AG10803 (cell line): ENCODE measurements around the gene DMD.

Experiments used
- DNase-seq: peaks from one replicate; pipeline ENCODE4 v3.0.0; 2010; ENCODE audit warnings: low read depth
- H3K4me3 ChIP-seq: 2 replicates; pipeline ENCODE4 v1.5.1; 2011; ENCODE audit warnings: mild to moderate bottlenecking, low read length, control low read depth
- TF ChIP-seq, protein P1 (sequence below): conservative IDR thresholded peaks from 2 replicates; pipeline ENCODE4 v1.5.1; 2011; ENCODE audit warnings: mild to moderate bottlenecking, low read length, control low read depth, inconsistent platforms

The DMD gene

GRCh38 chrX:32026772-32027171 is 1184.6 kb downstream of the DMD start:
- no peak for DNase-seq
- H3K4me3 ChIP-seq, result no peak overlapping the region
- TF ChIP-seq, protein P1, sequence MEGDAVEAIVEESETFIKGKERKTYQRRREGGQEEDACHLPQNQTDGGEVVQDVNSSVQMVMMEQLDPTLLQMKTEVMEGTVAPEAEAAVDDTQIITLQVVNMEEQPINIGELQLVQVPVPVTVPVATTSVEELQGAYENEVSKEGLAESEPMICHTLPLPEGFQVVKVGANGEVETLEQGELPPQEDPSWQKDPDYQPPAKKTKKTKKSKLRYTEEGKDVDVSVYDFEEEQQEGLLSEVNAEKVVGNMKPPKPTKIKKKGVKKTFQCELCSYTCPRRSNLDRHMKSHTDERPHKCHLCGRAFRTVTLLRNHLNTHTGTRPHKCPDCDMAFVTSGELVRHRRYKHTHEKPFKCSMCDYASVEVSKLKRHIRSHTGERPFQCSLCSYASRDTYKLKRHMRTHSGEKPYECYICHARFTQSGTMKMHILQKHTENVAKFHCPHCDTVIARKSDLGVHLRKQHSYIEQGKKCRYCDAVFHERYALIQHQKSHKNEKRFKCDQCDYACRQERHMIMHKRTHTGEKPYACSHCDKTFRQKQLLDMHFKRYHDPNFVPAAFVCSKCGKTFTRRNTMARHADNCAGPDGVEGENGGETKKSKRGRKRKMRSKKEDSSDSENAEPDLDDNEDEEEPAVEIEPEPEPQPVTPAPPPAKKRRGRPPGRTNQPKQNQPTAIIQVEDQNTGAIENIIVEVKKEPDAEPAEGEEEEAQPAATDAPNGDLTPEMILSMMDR, result no peak

- no peak for DNase-seq
- H3K4me3 ChIP-seq, result no peak overlapping the region
- TF ChIP-seq, protein P1, result no peak
Observed at GRCh38 chrX:32024072-32024471, 1187.3 kb downstream of the DMD start.

DNA sequence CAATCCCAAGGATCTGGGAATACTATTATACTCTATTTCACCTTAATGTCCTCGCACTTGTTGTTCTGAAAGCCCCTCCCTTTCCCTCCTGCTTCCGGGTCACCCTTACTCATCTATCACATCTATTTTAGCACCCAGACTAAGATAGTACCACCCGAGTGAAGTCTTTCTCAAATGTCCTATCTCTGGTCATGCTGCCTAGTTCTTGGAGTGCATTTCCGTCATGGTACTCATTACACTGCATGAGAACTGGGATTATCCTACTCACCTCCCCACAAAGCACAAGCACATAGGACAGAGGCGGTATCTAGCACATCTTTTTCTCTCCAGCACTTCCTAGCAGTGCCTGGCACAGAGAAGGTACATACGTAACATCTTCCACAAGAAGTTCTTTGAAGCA is 1195.2 kb downstream of the DMD start:
- TF ChIP-seq, protein P1, result no peak
- H3K4me3 ChIP-seq, result no peak overlapping the region
- DNase-seq, result no peak

DNA sequence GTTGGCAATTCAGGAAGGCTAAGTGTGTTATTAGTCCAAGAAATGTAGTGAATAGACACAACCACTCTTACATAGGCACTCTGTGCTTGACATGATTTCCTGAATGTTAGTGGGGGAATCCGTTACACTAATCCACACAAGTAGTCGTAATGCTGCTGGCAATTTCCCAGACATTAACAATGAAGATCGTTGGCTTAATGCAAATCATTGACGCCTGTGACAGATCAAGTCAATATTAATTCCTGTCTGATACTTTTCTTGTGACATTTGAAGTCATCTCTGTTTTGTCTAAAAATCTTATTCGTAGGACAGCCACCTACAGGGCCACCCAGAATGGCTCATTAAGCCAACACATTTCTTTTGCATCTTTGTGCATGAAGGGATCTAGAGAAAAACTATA is 1200.4 kb downstream of the DMD start:
- no peak overlapping the region for H3K4me3 ChIP-seq
- DNase-seq, result no peak
- TF ChIP-seq, protein P1, result no peak

DNA sequence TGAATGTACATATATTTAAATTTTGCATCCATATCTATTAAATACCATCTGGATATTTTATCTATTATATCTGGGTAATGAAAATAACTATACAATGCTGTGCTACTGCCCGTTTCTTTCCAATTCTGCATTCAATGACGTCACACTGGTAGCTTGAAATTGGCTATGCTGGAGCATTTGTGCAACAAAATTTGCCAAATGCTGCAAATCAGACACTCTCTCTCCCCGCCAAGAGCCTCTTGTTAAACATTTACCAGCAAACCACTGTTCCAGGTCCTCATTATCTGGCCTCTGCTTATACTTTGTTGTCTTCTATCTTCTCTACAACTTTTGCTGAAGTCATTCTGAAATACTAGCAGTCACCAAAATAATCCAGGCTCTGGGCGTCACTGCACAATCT is 1201.1 kb downstream of the DMD start:
- H3K4me3 ChIP-seq, result no peak overlapping the region
- DNase-seq, result no peak

DNA sequence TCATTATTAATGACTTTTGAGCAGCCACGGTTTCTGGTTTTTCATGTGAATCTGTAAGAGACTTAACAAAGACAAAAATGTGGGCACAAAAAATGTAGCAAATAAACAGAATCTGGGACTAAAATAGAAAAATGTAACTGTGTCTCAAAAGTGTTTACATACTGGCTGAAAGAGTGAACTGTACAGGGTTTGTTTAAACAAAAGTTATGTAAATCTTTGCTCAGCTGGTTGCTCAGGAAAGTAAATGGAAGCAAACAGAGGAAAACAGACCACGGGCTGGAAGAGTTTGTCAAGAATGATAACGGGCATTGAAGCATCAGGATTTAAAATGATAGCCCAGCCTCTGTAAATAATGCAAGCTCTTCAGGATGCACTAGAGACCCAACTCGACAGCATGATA is 1217.7 kb downstream of the DMD start:
- H3K4me3 ChIP-seq, result no peak overlapping the region
- DNase-seq, result no peak
- TF ChIP-seq, protein P1, result no peak

More for the DNA sequence above, 1201.1 kb downstream of the DMD start:
- TF ChIP-seq, protein P1, result no peak

- no peak overlapping the region for H3K4me3 ChIP-seq
- no peak for DNase-seq
- TF ChIP-seq, protein P1, result no peak
Observed at GRCh38 chrX:31988975-31989374, 1222.4 kb downstream of the DMD start.
